ENCODE data around the gene PLOD2.
"Not testable (repeated sequence)": the region's sequence is repeated elsewhere in the genome, so short reads cannot be mapped to it uniquely, and the experiment has no call there.

Gene PLOD2

DNA sequence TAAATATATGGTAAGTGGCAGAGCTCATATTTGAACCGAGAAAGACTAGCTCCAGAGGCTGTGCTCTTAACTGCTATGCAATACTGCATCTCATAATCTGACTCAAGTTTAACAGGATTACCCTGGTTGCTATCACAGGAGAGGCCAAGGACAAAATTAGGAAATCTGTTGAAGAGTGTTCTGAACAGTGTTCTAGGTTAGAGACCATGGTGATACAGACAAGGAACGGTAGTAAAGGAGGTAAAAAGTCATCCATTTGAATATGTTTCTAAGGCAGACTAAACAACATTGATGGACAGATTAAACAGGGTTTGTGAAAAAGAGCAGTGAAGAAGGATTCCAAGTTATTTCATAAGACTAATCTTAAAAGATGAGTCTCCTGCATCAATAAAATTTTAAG is 22.1 kb downstream of the PLOD2 start:
- DNase-seq (ENCODE audit: low read depth), result no peak

DNA sequence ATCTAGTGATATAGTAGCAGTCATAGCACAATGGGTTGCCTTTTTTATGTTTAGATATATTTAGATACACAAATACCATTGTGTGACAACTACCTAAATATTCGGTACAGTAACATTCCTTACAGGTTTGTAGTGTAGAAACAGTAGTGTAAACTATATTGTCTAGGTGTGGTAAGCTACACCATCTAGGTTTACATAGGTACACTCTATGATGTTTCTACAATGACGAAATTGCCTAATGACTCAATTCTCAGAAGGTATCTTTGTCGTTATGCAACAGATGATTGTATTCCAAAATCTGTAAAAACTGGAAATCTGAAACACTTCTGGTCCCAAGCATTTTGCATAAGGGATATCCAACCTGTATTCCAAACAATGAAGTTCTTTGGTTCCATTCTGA is 24.3 kb downstream of the PLOD2 start:
- DNase-seq (ENCODE audit: low read depth), result no peak

DNA sequence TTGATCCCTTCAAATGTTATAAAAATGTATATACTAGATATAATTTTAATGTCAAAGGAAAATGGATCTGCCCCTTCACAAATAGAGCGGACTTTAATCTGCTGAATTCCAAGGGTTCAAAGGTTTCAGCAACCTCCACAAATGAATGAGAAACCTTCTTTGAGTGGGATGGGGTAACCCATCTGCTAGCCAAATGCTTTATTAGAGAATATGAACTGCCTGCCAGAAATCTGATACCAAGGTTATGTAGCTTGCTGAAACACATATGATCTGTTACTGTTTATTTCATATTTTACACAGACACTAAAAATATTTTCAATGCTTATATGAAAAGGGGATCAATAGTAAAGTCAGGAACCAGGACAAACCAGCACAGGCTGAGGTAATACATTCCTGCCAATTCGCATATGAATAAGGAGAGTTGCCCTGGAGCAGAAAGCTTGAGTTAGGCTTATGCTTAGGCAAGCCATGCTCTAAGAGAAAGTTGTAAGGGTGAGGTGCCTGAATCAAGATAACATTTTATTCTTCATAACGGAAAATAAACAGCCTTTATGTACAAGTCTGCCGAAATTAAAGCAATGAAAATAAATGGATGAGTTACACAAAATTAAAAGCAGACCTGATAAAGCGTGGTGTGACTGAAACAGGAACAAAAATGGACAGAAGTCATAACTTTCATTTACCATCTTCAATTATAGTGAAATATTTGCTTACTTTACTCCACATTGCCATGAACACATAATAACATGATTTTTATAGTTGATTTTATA is 26.5 kb downstream of the PLOD2 start:
- DNase-seq (ENCODE audit: low read depth), result no peak

DNA sequence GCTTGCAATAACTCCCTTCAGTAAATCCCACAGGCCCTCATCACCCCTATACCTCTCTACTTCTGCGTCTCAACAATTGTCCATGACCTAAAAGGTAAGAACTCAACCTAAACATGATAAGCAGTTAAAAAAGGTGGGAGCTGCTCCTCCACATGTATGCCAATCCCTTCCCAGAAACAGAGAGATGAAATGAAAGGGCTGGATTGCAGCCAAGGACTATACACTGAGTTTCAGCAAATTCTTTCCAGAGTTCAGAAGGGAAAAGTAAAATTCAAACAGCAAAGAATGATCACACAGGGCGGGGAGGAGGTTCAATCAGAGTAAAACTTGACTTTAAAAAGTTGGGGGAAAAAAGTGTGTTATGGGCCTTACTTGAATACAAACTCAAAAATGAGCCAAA is 27.5 kb downstream of the PLOD2 start:
- DNase-seq (ENCODE audit: low read depth), result no peak

DNA sequence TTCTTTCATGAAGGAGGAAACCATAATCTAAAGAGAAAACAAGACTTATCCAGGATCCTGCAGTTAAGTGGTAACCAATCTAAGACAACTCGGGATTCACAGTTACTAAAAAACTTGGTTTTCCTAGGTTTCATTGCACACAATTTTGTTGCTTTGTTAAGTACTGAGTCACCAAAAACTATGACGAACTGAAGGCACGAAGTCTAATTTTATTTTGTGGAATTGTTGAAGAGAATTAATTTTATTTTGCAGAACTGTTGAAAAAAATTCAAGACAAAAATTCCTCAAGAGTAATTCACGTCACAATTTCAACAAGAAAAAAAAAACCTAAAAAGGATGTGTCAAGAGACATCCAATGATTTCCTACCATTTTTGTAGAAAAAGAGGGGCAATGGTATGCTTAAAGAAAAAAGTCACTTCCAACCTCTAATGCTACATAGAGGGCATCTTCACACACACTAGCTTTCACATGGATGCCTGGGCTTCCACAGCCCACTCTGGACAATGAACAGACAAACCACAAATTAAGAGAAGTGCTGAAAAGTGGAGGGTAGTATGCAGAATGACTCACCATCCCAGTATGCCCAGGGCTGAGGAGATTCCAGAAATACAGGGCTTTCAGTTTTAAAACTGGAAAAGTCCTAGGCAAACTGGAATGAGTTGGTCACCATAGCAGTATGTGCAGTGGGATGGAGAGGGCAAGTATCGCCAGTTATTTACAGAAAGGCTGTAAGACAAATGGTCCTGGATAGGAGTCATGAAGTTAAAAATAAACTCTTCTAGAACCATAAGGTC is 29.2 kb downstream of the PLOD2 start:
- DNase-seq (ENCODE audit: low read depth), result no peak

DNA sequence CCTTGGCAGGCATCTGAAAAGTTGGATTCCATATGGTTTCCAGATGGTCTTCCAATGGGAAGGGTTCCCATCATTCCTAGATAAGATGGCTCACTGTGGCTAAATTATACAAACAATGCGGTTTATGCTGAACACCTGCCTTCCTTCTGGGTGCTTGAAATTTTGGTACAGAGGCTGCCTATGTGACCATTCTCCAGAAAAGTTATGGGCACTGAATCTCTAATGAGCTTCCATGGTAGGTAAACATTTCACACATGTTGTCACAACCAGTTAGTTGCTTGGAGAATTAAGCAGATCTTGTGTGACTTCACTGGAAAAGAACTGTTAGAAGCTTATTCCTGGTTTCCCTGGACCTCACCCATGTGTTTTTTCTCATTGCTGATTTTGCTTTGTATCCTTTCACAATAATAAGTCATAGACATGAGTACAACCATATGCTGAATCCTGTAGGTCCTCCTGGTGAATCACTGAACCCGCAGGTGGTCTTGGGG is 30.1 kb downstream of the PLOD2 start:
- DNase-seq (ENCODE audit: low read depth), result no peak

DNA sequence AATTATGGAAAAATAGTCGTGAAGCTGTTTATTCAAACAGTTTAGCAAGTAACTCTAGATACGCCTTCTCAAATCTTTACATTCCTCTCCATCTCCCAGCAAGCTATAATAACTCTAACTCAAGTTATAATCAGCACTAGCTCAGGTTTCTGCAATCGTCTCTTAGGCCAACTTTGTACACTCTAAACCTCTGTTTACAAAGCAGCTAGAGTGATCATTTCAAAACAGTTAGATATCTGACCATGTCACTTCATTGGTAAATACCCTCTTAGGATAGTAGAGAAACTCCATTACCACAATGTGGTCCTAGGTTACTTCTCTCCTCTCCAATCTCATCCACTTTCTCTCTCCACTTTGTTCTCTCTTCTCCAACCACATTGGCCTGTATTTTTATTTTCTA is 31.2 kb downstream of the PLOD2 start:
- no peak for DNase-seq (ENCODE audit: low read depth)

DNA sequence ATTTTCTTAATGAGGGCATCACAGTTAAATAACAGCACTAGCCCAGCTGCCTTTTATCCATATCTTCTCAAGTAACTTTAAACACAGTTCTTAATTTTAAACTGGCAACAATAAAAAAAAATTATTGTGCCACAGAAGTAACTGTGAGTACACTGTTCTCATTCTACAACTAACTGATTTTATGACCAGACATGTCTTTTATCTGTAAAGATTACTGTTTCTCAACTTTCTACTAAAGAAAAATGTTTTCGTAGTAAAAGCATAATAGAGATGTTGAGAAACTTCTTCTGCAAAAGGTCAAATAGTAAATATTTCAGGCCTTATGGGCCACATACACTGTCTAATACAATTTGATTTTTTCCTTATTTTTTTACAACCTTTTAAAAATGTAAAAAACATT is 32.0 kb downstream of the PLOD2 start:
- DNase-seq (ENCODE audit: low read depth), result no peak

DNA sequence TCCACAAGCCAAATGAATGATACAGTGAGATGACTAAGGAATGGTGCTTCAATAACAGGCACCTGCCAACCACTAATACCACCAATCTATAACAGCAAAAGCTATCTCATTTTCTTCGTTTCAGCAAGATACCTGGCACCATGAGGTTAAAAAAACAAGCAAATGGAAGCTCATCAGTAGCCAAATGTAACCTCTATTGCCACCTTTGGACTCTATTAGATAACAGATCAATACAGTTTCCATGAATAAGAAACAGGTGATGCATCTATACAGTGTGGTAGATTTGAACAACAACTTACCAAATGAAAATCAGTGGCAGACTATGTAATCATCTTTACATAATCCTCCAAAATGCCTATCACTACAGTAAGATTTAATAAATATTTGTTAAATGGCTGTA is 32.8 kb downstream of the PLOD2 start:
- no peak for DNase-seq (ENCODE audit: low read depth)

DNA sequence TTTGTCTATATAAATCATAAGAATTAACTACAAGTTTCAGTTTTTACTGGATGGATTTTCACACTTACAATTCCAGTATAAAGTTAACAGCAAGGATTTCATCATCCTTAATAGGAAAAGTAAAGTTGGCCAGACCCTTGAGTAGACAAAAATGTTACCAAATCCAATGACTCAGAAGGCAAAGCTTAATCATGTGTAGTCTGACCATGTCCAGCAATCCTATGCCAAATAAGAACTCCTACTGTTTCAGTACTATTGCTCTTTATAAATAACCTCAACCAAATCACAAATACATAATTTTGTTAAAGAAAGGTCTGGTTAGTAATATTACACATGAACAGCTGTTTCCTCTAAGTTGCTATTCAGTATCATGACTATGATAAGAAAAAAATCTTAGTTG is 35.0 kb downstream of the PLOD2 start:
- DNase-seq (ENCODE audit: low read depth), result no peak

DNA sequence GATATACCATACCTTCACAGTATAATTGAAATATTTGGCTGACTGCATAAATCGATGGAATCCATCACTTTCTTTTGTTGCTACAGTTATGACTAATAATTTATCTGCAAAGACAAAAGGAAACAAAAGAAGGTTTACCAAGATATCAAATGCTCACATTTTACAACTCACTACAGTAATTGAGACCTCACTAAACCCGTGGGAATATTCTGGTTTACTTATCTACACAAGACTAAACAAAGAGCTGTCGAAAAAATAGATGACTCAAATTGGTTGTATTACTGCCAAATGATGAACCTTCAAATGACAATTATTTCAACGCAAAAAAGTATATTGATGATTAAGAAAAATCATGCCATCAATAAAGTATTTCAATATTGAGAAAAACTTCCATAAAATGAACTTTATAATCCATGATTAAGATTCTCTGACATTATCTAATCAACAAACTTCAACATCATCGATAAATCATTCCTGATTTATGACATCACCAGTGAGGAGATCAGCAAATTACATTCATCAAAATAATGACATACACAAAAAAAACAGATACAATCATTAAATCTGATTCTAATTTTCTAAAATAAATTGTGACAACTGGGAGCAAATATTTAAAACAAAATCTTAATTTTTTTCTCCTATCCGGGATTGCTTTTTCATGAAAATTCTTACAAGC is 36.7 kb downstream of the PLOD2 start:
- DNase-seq (ENCODE audit: low read depth), result no peak

DNA sequence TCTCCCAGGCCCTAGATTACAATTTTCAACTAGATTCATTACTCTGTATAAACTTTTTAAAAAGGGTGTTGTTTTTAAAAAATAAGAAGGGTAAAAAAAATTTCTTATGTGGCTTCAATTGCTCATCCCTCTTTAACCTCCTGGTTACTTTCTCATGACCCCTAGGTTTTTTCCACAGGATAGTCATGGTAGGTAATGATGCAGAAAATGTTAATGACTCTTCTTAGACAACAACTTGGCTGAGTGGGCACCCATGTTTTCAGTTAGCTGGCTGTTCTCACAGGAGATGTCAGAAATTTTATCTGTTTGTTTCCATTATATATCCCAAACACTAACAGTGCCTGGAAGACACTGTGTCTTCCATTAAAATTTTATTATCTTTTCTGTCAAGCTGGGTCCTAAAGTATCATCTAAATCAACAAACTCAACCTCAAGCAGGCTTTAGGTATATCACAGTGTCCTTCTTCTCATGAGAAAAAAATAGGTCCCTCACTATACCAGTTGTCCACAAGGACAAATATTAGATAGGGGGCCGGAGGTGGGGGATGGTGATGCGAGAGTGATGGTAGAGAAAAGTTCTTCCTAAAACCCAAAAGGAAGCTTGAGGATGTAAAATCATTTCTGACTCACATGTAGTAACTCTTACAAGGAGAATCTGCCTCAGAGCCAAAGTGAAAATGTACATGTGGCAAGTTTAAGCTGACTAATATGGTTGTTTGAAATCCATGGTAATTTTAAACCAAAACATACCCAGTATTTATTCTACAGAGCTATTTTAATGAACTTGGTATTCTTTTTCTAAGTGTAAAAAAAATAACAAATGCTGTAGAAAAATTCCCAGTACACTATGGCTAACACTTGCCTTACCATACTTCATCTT is 43.3 kb downstream of the PLOD2 start:
- DNase-seq (ENCODE audit: low read depth), result no peak

DNA sequence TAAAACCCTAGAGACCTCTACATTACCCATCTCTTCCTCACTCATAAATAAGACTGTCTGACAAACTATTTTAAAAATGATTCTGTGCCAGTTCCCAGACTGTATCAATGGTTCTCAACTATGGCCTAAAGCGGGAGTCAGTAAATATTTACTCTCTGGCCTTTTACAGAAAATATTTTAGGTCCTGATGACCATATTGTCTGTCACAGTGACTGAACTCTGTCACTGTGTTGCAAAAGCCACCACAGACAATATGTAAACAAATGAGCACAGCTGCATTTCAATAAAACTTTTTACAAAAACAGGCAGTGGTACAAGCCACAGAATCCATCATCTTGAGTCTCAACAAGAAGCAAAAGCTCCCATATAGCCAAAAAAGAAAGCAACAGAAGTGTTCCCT is 45.4 kb downstream of the PLOD2 start:
- DNase-seq (ENCODE audit: low read depth), result no peak

DNA sequence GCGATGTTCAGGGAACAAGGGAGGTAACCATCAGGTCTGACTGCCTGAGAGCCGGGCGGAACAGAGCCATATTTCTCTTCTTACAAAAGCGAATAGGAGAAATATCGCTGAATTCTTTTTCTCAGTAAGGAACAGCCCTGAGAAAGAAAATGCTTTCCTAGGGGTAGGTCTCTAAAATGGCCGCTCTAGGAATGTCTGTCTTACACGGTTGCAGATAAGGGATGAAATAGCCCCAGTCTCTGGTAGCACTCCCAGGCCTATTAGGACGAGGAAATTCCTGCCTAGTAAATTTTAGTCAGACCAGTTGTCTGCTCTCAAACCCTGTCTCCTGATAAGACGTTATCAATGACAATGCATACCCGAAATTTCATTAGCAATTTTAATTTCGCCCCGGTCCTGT is 47.2 kb downstream of the PLOD2 start:
- DNase-seq (ENCODE audit: low read depth), result not testable (repeated sequence)

DNA sequence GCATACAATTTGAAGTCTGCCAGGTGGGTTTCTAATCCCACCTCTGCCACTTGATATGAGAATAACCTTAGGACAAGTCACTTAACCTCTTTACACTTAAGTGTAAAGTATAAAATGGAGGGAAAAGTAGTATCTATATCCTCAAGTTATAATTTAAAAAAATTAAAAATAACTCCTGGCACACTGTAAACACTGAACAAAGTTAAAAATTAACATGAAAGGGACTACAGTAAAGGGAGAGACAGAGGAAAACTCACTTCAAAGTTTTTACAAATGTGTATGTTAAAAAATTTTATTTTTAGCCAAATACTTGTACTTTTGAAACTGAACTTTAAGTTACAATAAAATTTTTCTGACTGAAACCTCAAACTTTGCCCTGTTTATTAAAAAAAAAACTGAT is 49.6 kb downstream of the PLOD2 start:
- DNase-seq (ENCODE audit: low read depth), result no peak

DNA sequence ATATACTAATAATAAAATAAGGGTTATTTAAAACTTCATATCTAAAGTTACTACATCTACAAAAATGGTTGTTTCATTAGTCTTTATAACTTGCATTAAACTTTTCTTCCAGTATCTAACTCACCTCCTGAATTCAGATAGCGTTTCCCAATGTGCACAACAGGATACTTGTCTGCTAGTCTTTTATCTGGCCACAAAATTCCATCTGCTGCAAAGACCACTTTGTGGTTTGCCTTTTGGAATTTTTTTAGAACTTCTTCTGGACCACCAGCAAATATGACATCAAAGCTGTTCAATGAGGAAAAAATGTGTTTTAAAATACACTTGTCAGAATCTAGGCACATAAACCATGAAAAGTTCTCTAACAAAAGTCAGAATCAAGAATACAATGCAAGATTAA is 50.8 kb downstream of the PLOD2 start:
- no peak for DNase-seq (ENCODE audit: low read depth)

DNA sequence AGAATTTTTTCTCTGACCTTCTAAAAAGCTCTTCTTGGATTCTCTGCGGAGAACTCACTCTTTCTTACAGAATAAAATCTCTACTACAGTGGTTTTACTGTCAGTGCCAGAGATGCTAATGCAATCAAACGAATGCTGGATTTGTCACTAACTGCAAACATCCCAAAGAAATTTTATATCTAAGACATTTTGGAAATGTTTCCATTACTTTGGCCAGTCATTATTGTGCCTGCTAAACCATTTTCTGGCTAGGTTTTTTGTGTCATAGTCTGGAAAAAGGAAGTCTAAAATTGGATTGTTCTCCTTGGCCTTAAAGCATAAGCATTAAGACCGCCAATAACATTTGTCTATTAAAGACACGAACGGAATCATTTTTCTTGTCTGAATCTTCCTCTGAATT is 54.0 kb downstream of the PLOD2 start:
- no peak for DNase-seq (ENCODE audit: low read depth)

DNA sequence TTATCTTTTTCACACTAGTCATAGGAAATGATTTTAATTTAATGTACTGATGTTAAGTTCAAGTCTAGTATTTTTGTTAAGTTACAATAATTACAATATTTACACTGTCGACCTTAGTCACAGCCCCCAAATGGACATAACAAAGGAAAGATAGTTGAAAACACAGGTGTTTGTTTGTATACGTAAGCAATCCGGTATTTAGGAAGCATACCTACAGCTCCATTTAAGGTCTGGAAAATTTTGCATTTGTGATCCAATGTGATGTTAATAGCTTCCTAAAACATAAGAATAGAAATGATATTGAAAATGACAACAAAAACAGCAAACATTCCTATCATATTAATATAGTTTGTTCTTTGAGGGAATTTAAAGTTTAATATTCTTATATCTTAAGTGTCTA is 56.9 kb downstream of the PLOD2 start:
- DNase-seq (ENCODE audit: low read depth), result no peak

DNA sequence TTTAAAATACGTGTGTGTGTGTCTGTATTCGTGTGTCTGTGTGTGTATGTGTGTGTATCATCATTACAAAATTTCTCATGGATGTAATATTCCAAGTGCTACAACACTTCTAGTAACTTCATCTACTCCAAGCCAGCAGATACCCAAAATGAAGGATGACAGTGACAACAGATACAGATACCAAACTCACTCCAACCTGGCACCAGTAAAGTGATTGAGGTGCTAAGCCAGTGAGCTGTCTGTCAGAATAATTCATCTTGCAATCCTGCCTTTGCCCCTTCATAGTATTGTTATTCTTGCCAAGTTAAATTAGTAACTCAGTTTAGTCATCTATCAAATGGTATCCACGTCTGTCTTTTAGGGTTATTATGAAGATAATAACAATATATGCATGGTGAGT is 58.1 kb downstream of the PLOD2 start:
- DNase-seq (ENCODE audit: low read depth), result no peak

DNA sequence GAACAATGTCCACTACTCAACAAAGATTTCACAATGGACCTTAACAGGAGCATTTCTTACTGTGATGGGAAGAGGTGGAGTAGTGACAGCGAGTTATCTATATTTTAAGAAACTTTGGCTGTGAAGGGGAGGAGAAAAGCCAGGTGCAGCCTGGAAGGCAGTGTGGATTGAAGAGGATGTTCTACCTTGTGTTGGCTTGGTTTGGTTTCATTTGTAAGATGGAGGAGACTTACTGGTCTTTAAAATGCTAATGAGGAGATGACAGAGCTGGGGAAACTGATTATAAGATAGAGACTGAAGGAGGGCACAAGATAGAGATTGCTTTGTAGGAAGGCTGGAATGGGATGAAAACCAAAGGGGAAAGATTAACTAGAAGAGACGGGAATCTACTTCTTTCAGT is 59.4 kb downstream of the PLOD2 start:
- DNase-seq (ENCODE audit: low read depth), result no peak

DNA sequence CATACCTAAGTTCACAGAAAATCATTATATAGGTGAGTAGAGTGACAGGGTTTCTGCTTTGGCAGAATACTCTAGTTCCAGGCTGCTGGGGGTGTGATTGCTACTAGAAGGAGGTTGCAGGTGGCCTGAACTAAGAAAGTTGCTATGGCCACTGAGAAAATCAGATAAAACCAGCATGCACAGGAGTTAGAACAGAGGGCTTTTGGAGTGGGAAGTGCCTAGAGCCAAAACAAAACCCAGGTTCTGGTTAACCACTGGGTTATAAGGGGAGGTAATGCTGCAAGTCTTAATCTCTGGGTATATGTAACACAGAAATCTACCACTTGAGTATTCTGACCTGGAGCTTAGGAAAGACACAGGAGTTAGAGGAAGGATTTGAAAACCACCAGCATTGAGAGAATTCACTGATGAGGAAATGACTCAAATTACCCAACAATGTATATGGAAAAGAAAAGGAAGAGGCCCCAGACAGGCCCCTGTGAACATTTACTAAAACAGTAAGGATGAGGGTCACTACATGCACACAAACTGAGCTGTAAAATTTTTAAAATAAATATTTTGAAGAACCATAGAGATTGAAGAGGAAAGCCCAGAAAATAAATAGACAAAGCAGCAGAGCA is 60.0 kb downstream of the PLOD2 start:
- DNase-seq (ENCODE audit: low read depth), result no peak

DNA sequence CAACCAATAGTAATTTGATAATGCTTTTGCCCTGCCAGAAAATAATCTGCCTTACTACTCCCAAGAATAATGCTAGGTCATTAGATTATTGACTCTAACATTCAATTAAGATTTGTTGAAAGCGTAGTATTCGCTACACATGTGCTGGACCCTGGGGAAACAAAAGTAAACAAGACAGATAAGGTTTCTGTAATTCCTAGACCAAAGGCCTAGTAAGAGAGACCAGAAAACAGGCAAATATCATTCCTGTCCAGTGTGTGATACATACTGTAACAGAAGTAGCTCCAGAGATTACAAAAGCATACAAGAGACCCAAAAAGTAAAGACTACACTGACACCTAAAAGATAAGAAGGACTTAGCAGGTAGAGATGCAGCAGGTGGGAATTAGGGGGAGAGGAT is 60.8 kb downstream of the PLOD2 start:
- no peak for DNase-seq (ENCODE audit: low read depth)

Data from stimulated activated CD8-positive, alpha-beta memory T cell treated with anti-CD3 and anti-CD28 coated beads, Interleukin-12 subunit alpha, Interleukin-12 subunit beta, amount 100 ng/mL, for 1 hour (primary cell).